ENCODE results near the gene MAN2A1.

The MAN2A1 gene

GRCh38 chr5:109674596-109674995 is 15.1 kb upstream of the MAN2A1 start:
- no peak overlapping the region for H3K4me3 ChIP-seq (ENCODE audit: low read length)

GRCh38 chr5:109676920-109677319 is 12.8 kb upstream of the MAN2A1 start:
- no peak overlapping the region for H3K4me3 ChIP-seq (ENCODE audit: low read length)
- DNase-seq (ENCODE audit: low read depth, low spot score) = no peak

More at GRCh38 chr5:109674596-109674995, 15.1 kb upstream of the MAN2A1 start:
- DNase-seq (ENCODE audit: low read depth, low spot score) = no peak

- DNase-seq (ENCODE audit: low read depth, low spot score) = no peak
- H3K4me3 ChIP-seq (ENCODE audit: low read length) = no peak overlapping the region
Measured at GRCh38 chr5:109678447-109678846, 11.3 kb upstream of the MAN2A1 start.

GRCh38 chr5:109681763-109682162 is 8.0 kb upstream of the MAN2A1 start:
- DNase-seq (ENCODE audit: low read depth, low spot score) = no peak
- H3K4me3 ChIP-seq (ENCODE audit: low read length) = no peak overlapping the region

GRCh38 chr5:109682383-109682782 is 7.3 kb upstream of the MAN2A1 start:
- no peak for DNase-seq (ENCODE audit: low read depth, low spot score)
- no peak overlapping the region for H3K4me3 ChIP-seq (ENCODE audit: low read length)

GRCh38 chr5:109685916-109686315 is 3.8 kb upstream of the MAN2A1 start:
- H3K4me3 ChIP-seq (ENCODE audit: low read length) = no peak overlapping the region
- no peak for DNase-seq (ENCODE audit: low read depth, low spot score)

- peak; percentile 54 for DNase-seq (ENCODE audit: low read depth, low spot score)
- peak overlapping the region; percentile 88 for H3K4me3 ChIP-seq (ENCODE audit: low read length)
Measured at GRCh38 chr5:109688630-109688969, 1.1 kb upstream of the MAN2A1 start.

- peak overlapping the region; percentile 88 for H3K4me3 ChIP-seq (ENCODE audit: low read length)
- peak; percentile 83 for DNase-seq (ENCODE audit: low read depth, low spot score)
Measured at GRCh38 chr5:109688970-109689739, 572 bp upstream of the MAN2A1 start.

GRCh38 chr5:109690242-109690974 is 681 bp downstream of the MAN2A1 start:
- H3K4me3 ChIP-seq (ENCODE audit: low read length) = peak overlapping the region; percentile 88
- DNase-seq (ENCODE audit: low read depth, low spot score) = no peak

- peak overlapping the region; percentile 88 for H3K4me3 ChIP-seq (ENCODE audit: low read length)
- peak; percentile 56 for DNase-seq (ENCODE audit: low read depth, low spot score)
Measured at GRCh38 chr5:109690975-109691574, 1.3 kb downstream of the MAN2A1 start.

GRCh38 chr5:109691996-109692395 is 2.3 kb downstream of the MAN2A1 start:
- no peak overlapping the region for H3K4me3 ChIP-seq (ENCODE audit: low read length)
- DNase-seq (ENCODE audit: low read depth, low spot score) = no peak

- DNase-seq (ENCODE audit: low read depth, low spot score) = no peak
- no peak overlapping the region for H3K4me3 ChIP-seq (ENCODE audit: low read length)
Measured at GRCh38 chr5:109692852-109693251, 3.1 kb downstream of the MAN2A1 start.

- H3K4me3 ChIP-seq (ENCODE audit: low read length) = no peak overlapping the region
Measured at GRCh38 chr5:109693535-109694400, 4.0 kb downstream of the MAN2A1 start.

GRCh38 chr5:109694451-109694891 is 4.7 kb downstream of the MAN2A1 start:
- no peak overlapping the region for H3K4me3 ChIP-seq (ENCODE audit: low read length)
- DNase-seq (ENCODE audit: low read depth, low spot score) = no peak

More at GRCh38 chr5:109693535-109694400, 4.0 kb downstream of the MAN2A1 start:
- no peak for DNase-seq (ENCODE audit: low read depth, low spot score)

- no peak for DNase-seq (ENCODE audit: low read depth, low spot score)
- H3K4me3 ChIP-seq (ENCODE audit: low read length) = no peak overlapping the region
Measured at GRCh38 chr5:109695005-109695926, 5.5 kb downstream of the MAN2A1 start.

GRCh38 chr5:109697339-109697738 is 7.6 kb downstream of the MAN2A1 start:
- H3K4me3 ChIP-seq (ENCODE audit: low read length) = no peak overlapping the region
- DNase-seq (ENCODE audit: low read depth, low spot score) = no peak

GRCh38 chr5:109700516-109701153 is 10.9 kb downstream of the MAN2A1 start:
- DNase-seq (ENCODE audit: low read depth, low spot score) = no peak
- no peak overlapping the region for H3K4me3 ChIP-seq (ENCODE audit: low read length)

GRCh38 chr5:109701252-109701651 is 11.5 kb downstream of the MAN2A1 start:
- no peak for DNase-seq (ENCODE audit: low read depth, low spot score)
- H3K4me3 ChIP-seq (ENCODE audit: low read length) = no peak overlapping the region
